ENCODE measurements around the gene TAOK3. TPM values are rescaled to one million over a fixed set of nuclear protein-coding genes. Genes with fewer than 3 reads are reported as not detected.

TAOK3 gene
- total and polyA plus RNA-seq, 4 donors: 6.7 to 28.6 (median 19.5) TPM

DNA sequence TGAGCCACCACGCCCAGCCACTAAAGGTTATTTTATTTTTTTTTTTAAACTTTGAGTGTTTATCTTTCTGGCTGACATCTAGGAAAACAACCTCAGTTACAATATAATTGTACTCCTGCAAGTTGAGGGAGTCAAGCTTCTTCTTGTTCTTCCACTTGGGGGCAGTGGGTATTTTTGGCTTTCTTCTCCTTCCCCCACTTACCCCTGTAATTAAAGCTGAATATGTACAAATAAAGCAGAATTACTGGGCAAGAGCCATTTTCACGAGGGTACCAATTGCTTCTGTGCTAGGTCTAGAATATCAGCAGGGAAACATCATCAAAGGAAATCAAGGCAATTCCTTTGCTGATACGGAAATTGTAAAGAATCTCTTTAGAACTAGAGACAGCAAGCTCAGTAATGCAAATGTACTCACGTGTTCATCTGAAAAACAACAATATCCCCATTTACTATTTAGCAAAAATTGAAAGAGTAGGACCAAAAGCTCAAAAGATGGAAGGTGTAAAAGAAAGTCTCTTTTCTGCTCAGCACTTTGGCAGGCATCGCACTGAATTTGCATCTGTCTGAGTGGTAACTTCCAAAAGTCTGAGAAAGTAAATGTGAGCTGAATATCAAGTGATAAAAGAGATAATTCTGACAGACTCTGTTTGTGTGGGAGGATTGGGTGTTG is 72.8 kb downstream of the TAOK3 start (continued):
- TF ChIP-seq, protein P1, sequence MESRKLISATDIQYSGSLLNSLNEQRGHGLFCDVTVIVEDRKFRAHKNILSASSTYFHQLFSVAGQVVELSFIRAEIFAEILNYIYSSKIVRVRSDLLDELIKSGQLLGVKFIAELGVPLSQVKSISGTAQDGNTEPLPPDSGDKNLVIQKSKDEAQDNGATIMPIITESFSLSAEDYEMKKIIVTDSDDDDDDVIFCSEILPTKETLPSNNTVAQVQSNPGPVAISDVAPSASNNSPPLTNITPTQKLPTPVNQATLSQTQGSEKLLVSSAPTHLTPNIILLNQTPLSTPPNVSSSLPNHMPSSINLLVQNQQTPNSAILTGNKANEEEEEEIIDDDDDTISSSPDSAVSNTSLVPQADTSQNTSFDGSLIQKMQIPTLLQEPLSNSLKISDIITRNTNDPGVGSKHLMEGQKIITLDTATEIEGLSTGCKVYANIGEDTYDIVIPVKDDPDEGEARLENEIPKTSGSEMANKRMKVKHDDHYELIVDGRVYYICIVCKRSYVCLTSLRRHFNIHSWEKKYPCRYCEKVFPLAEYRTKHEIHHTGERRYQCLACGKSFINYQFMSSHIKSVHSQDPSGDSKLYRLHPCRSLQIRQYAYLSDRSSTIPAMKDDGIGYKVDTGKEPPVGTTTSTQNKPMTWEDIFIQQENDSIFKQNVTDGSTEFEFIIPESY (IDR thresholded peaks at IDR 0.05): no peak
- TF ChIP-seq YY1 (IDR thresholded peaks at IDR 0.05) (no peak), RAD21 (IDR thresholded peaks at IDR 0.05) (no peak), RXRA (IDR thresholded peaks at IDR 0.05) (no peak), NR2F2 (IDR thresholded peaks at IDR 0.05) (no peak), HNF4G (IDR thresholded peaks at IDR 0.05) (no peak)
- TF ChIP-seq, protein P2, sequence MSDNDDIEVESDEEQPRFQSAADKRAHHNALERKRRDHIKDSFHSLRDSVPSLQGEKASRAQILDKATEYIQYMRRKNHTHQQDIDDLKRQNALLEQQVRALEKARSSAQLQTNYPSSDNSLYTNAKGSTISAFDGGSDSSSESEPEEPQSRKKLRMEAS (IDR thresholded peaks at IDR 0.05): no peak

DNA sequence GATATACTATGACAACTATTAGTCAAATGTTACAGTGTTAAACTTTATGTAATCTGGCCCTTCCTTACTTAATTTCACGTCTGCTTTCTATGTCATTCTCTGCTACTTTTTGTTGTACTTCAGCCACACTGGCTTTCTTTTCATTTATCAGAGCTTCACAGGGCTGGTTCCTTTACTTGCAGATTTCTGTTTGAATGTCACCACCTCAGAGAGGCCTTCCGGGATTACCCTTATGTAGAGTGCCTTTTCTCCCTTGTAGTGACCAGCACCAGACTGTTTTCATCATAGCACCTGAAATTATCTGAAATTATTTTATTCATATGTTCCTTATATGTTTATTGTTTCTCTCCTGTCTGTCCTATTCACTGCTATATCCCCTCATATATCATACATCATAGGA is 75.4 kb downstream of the TAOK3 start:
- 95% methylated on average over 2 of the region's 2 CpGs for WGBS
- Histone ChIP-seq H3K4me1 (ENCODE audit: control insufficient read depth in 4 of 4, insufficient read depth in 4 of 4, low read length in 3 of 4) (peaks cover 0 to 4% (median 2%) of the 10 kb centered on the region in 4 donors), H3K9ac (ENCODE audit: low read depth in 1 of 2, low read length in 2 of 2) (no peak overlapping the region), H3K4me3 (ENCODE audit: low read depth in 1 of 3, low read length in 3 of 3) (no peak overlapping the region), H3K27ac (ENCODE audit: low read depth in 1 of 2, low read length in 2 of 2) (no peak overlapping the region), H3K27me3 (ENCODE audit: control insufficient read depth in 4 of 4, insufficient read depth in 4 of 4, low read length in 3 of 4) (no peaks in the 10 kb centered on the region), H3K9me3 (ENCODE audit: control insufficient read depth in 4 of 4, low read length in 3 of 4) (no peaks in the 10 kb centered on the region), H3K36me3 (ENCODE audit: control insufficient read depth in 4 of 4, insufficient read depth in 3 of 4, low read depth in 1 of 4, low read length in 3 of 4) (no peaks in the 10 kb centered on the region)
- no peak for DNase-seq (ENCODE audit: low spot score)
- TF ChIP-seq, protein P2 (IDR thresholded peaks at IDR 0.05): no peak
- no peak for TF ChIP-seq HNF4A (conservative IDR thresholded peaks at IDR 0.05)
- TF ChIP-seq RXRA (IDR thresholded peaks at IDR 0.05): no peak
- no peak for TF ChIP-seq TAF1 (conservative IDR thresholded peaks at IDR 0.05)
- TF ChIP-seq YY1 (IDR thresholded peaks at IDR 0.05): no peak
- TF ChIP-seq FOXA1 (IDR thresholded peaks at IDR 0.05): no peak
- TF ChIP-seq RAD21 (IDR thresholded peaks at IDR 0.05): no peak
- TF ChIP-seq FOXA2 (IDR thresholded peaks at IDR 0.05): no peak
- TF ChIP-seq EGR1 (IDR thresholded peaks at IDR 0.05; ENCODE audit: low read depth in 2 of 2): no peak
- no peak for TF ChIP-seq JUND (IDR thresholded peaks at IDR 0.05)

DNA sequence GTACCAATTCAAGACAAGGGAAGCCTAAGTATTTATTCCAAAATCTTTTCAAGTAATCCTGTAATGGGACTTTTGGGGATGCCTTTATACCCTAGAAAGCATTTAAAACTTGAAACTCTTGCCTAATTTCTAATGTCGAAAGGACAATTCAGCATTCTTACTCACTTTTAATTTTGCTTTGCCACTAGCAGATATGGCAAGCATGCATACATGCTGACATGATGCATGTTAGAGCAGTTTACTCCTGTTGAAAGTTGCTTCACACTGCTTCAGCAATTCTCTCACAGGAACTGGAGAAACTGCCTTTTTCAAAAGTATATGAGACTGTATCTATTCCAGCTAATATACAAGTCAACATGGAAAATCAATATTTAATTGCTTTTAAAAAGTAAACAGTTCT is 79.9 kb downstream of the TAOK3 start:
- no peaks in the 10 kb centered on the region for H3K36me3 ChIP-seq (ENCODE audit: control insufficient read depth in 4 of 4, insufficient read depth in 3 of 4, low read depth in 1 of 4, low read length in 3 of 4)
- H3K27me3 ChIP-seq (ENCODE audit: control insufficient read depth in 4 of 4, insufficient read depth in 4 of 4, low read length in 3 of 4): no peaks in the 10 kb centered on the region
- H3K9me3 ChIP-seq (ENCODE audit: control insufficient read depth in 4 of 4, low read length in 3 of 4): no peaks in the 10 kb centered on the region
- 97% methylated on average over 1 of the region's 1 CpG for WGBS
- H3K4me1 ChIP-seq (ENCODE audit: control insufficient read depth in 4 of 4, insufficient read depth in 4 of 4, low read length in 3 of 4): no peaks in the 10 kb centered on the region
- H3K4me3 ChIP-seq (ENCODE audit: low read depth in 1 of 3, low read length in 3 of 3): no peak overlapping the region
- no peak overlapping the region for H3K9ac ChIP-seq (ENCODE audit: low read depth in 1 of 2, low read length in 2 of 2)
- no peak overlapping the region for H3K27ac ChIP-seq (ENCODE audit: low read depth in 1 of 2, low read length in 2 of 2)
- TF ChIP-seq SP1 (IDR thresholded peaks at IDR 0.05) (no peak), FOXA1 (IDR thresholded peaks at IDR 0.05) (no peak), RAD21 (IDR thresholded peaks at IDR 0.05) (no peak), HNF4G (IDR thresholded peaks at IDR 0.05) (no peak), JUND (IDR thresholded peaks at IDR 0.05) (no peak), FOXA2 (IDR thresholded peaks at IDR 0.05) (no peak), NR2F2 (IDR thresholded peaks at IDR 0.05) (no peak), TAF1 (conservative IDR thresholded peaks at IDR 0.05) (no peak), EGR1 (IDR thresholded peaks at IDR 0.05; ENCODE audit: low read depth in 2 of 2) (no peak), YY1 (IDR thresholded peaks at IDR 0.05) (no peak), RXRA (IDR thresholded peaks at IDR 0.05) (no peak), GABPA (IDR thresholded peaks at IDR 0.05 in 1 of 2, conservative IDR thresholded peaks at IDR 0.05 in 1 of 2) (no peak)
- TF ChIP-seq, protein P1 (IDR thresholded peaks at IDR 0.05): no peak
- TF ChIP-seq, protein P3, sequence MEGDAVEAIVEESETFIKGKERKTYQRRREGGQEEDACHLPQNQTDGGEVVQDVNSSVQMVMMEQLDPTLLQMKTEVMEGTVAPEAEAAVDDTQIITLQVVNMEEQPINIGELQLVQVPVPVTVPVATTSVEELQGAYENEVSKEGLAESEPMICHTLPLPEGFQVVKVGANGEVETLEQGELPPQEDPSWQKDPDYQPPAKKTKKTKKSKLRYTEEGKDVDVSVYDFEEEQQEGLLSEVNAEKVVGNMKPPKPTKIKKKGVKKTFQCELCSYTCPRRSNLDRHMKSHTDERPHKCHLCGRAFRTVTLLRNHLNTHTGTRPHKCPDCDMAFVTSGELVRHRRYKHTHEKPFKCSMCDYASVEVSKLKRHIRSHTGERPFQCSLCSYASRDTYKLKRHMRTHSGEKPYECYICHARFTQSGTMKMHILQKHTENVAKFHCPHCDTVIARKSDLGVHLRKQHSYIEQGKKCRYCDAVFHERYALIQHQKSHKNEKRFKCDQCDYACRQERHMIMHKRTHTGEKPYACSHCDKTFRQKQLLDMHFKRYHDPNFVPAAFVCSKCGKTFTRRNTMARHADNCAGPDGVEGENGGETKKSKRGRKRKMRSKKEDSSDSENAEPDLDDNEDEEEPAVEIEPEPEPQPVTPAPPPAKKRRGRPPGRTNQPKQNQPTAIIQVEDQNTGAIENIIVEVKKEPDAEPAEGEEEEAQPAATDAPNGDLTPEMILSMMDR (IDR thresholded peaks at IDR 0.05; ENCODE audit: low read depth, low read length, missing input control): no peak
- TF ChIP-seq, protein P2 (IDR thresholded peaks at IDR 0.05): no peak
- TF ChIP-seq, protein P4, sequence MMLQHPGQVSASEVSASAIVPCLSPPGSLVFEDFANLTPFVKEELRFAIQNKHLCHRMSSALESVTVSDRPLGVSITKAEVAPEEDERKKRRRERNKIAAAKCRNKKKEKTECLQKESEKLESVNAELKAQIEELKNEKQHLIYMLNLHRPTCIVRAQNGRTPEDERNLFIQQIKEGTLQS (IDR thresholded peaks at IDR 0.05): no peak
- DNase-seq (ENCODE audit: low spot score): no peak
